NCI-H2081 treated with DMSO at 0.1 percent for 48 hours (cell line): ENCODE measurements around the gene ANGPTL2.

Experiments used
- DNase-seq: peaks from one replicate; lab custom pipeline; 2025; lab: John Stamatoyannopoulos, UW

Gene ANGPTL2

GRCh38 chr9:127049581-127049980 is 72.9 kb downstream of the ANGPTL2 start:
- no peak for DNase-seq

GRCh38 chr9:127049044-127049443 is 73.4 kb downstream of the ANGPTL2 start:
- DNase-seq: no peak

GRCh38 chr9:127047971-127048370 is 74.5 kb downstream of the ANGPTL2 start:
- no peak for DNase-seq

GRCh38 chr9:127045148-127045547 is 77.3 kb downstream of the ANGPTL2 start:
- no peak for DNase-seq

DNA sequence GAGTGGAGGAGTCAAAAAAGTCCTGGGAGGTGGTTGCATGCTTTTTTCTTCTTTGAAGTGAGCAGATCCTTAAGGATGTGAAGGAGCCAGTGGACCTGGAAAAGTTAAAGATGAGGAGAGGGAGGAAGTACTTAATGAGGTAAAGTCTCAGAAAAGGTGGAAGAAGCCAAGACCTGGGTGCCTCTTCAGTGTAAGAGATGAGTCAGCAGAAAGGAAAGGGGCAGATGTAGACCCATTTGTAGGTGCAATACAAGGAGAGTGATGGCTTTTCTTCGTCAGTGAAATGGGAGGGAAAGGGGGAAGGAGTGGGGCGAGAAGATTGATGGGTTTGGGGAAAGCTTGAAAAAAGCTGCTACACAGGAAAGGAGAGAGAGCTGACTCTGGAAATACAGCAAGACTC is 82.9 kb downstream of the ANGPTL2 start:
- no peak for DNase-seq

DNA sequence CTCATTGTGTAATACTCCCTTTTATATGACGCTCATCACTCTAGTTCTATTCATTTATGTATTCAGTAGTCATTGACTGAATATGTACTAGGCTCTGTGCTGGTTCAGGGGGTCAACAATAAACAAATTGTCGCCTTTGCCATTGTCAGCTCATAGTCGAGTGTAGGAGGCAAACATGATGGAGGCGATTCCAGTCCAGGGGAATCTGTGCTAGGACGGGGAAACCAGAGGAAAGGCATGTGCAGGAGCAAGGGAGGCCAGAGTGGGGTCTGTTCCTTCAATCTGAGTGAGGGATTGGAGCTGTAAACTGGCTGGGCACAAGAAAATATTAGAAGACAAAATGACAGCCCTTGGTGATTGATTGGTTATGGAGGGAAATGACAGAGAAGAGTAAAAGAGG is 83.9 kb downstream of the ANGPTL2 start:
- no peak for DNase-seq
